HG02938 (cell line): Measurements from ENCODE around the gene ALOX12B.
"Not testable (repeated sequence)": the region's sequence is repeated elsewhere in the genome, so short reads cannot be mapped to it uniquely, and the experiment has no call there.

ENCODE experiments used
- ATAC-seq: cut with Tn5 transposase; IDR thresholded peaks from one replicate; pipeline ENCODE4 v1.9.1; 2021; ENCODE audit warnings: mild to moderate bottlenecking, moderate library complexity; ENCODE audit not compliant: unreplicated experiment

Gene ALOX12B

GRCh38 chr17:8119581-8120519 is 32.3 kb upstream of the ALOX12B start:
- ATAC-seq = peak; percentile 35

- no peak for ATAC-seq
Observed at GRCh38 chr17:8118769-8119580, 31.5 kb upstream of the ALOX12B start.

- no peak for ATAC-seq
Observed at GRCh38 chr17:8117980-8118768, 30.7 kb upstream of the ALOX12B start, which contains the start of gene ALOXE3. ALOXE3 (minus strand) TSS chr17:8118514; CDS start chr17:8117990, 524 bp downstream.

- ATAC-seq = no peak
Observed at GRCh38 chr17:8117367-8117979, 30.0 kb upstream of the ALOX12B start.

- ATAC-seq = no peak
Observed at GRCh38 chr17:8116776-8117175, 29.3 kb upstream of the ALOX12B start.

- no peak for ATAC-seq
Observed at GRCh38 chr17:8110907-8111306, 23.4 kb upstream of the ALOX12B start.

GRCh38 chr17:8110456-8110804 is 22.9 kb upstream of the ALOX12B start:
- no peak for ATAC-seq

GRCh38 chr17:8109661-8110455 is 22.3 kb upstream of the ALOX12B start:
- ATAC-seq = no peak

- ATAC-seq = no peak
Observed at GRCh38 chr17:8108972-8109660, 21.6 kb upstream of the ALOX12B start.

DNA sequence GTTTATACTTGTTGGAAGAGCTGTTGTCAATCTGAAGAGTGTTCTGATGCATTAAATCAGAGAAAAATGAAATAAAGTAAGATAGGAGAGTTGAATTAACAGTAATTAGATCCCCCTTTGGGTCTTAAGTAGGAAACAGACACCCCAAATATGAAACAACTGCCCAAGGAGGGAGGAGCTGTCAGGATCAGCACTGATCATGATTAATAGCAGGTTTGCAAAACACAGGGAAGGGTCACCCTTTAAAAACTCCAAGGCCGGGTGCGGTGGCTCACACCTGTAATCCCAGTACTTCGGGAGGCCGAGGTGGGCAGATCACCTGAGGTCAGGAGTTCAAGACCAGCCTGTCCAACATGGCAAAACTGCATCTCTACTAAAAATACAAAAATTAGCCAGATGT is 19.5 kb upstream of the ALOX12B start:
- ATAC-seq = not testable (repeated sequence)

DNA sequence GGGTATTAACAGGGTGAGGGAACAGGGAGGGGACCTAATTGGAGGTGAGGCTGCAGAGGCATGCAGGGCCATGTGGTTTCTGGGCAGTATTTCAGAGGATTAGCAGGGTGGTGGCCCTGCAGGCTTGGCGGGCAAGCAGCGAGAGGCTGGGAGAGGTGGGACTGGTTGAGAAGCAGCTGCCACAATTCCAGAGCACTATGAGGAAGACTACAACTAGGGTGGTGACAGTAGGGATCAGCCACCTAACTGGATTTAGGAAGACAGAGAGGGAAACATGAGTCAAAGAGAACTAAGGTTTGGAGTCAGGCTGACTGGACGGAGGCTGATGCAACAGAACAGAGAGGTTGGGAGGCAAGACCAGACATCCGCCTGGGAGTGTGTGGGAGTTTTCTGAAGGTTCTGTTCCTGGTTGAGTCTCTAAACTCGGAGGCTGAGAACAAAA is 18.5 kb upstream of the ALOX12B start:
- ATAC-seq = no peak

DNA sequence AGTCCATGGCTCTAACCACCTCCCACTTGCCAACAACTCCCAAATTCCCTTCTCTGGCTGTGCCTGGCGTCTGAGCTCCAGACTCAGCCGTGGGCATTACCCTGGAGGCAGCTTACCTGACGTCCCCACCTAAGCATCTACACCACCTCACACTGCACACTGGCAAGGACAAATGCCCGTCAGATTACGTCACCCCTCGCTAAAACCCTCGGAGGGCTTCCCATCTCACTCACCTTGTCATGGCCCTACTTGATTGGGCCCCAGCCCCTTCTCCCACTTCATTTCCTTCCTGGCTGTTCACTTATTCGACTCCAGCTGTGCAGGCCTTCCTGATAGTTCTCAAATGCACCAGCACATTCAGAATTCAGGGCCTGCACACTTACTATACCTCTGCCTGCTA is 17.4 kb upstream of the ALOX12B start:
- ATAC-seq = no peak

GRCh38 chr17:8103549-8103948 is 16.0 kb upstream of the ALOX12B start:
- ATAC-seq = no peak

DNA sequence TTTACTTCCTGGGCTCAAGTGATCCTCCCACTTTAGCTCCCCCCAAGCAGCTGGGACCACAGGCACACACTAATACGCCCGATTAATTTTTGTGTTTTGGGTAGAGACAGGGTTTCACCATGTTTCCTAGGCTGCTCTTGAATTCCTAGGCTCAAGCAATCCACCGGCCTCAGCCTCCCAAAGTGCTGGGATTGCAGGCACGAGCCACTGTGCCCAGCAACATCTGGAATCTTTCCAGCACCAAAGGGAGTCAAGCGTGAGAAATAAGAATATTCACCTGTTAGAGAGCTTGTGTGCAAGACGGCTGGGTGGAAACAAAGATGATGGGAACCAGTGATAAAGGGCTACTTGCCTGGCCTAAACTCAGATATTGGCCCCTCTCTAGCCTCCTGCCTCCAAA is 14.2 kb upstream of the ALOX12B start:
- no peak for ATAC-seq

- no peak for ATAC-seq
Observed at GRCh38 chr17:8100763-8101162, 13.2 kb upstream of the ALOX12B start.

- no peak for ATAC-seq
Observed at GRCh38 chr17:8100111-8100510, 12.6 kb upstream of the ALOX12B start.

DNA sequence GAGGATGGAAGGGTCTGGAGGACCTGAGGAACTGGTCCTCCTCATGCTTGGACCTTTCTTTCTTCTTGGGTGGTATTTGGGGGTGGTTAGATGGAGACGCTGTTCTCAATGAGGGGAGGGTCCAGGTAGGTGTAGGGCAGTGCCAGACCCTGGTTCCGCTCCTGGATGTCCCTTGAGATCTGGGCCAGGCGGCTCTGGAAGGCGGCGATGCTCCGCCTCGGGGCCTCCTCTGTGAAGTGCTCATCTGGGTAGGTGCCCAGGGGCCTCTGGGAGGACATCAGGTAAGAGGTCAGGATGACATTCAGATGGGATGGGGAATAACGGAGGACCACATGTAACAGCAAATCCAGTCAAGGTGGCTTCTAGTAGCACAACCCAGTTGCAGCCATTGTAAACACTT is 9.0 kb upstream of the ALOX12B start:
- ATAC-seq = no peak

DNA sequence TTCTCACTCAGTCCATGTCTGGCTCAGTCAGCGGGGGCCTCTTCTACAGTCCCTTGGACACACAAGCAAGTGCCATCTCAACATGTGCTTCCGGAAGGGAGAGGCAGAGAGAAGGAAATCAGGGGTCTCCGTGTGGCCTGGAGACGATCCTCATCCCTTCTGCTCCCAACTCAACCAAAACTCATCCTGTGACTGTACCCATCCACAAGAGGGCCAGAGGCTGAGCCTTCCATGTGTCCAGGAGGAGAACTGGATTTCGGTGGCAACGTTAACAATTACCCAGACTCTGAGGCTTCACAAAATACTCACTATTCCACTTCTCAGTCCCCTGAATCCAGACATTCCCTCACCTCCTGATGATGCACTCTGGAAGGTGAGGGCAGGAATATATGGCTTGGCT is 7.8 kb upstream of the ALOX12B start:
- no peak for ATAC-seq

DNA sequence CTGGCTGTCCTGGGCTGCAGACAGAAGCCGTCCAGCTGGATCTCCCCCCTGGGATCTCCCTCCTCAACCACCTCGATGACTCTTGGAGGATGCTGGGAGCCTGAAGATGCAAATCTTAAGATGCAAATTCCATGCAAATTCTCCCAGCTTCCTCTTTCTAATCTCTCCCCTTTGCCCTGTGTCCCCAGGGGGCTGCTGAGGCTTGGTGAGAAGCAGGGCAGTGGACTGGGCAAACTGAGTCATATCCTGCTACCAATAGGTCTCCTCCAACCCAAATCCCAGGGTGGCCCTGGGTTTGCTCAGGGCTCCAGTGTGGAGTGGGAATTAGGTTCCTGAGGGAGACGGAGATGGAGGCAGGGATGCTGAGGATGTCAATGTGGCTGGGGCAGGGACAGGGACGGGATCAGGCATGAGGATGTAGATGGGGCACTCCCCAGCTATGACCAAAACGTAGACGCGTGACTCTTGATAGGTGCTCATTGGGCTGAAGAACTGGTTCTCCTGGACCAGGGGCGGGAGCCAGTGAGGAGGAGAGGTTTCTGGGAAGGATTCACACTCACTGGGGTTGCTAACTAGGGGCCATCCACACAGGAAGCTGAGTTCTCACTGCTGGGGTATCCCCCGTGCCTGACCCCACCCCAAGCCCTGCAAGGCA is 3.6 kb upstream of the ALOX12B start:
- ATAC-seq = peak; percentile 47
